ENCODE measurements around the gene RPTOR. TPM values are rescaled to one million over a fixed set of nuclear protein-coding genes. Genes with fewer than 3 reads are reported as not detected.
"Not testable (repeated sequence)": the region's sequence is repeated elsewhere in the genome, so short reads cannot be mapped to it uniquely, and the experiment has no call there.

Gene RPTOR
- total RNA-seq, 2 experiments from 2014 or later = 88.9 to 91.8 TPM

GRCh38 chr17:80805032-80805751, 260.6 kb downstream of the RPTOR start:
- Mint-ChIP-seq H3K9me3 (peaks cover 22% of the 10 kb centered on the region), H3K4me1 (peaks cover 25% of the 10 kb centered on the region), H3K27me3 (no peaks in the 10 kb centered on the region), H3K36me3 (ENCODE audit: low read depth) (peaks cover 50% of the 10 kb centered on the region), H3K4me3 (no peak overlapping the region), H3K27ac (no peak overlapping the region)
- CTCF ChIA-PET = no interaction called here
- POLR2A ChIA-PET = interaction anchor here (1.1 kb wide), 1 partner anchor 42 kb away, joined by 3 read pairs; no protein-coding TSS in a partner anchor
- DNase-seq = no peak

GRCh38 chr17:80807014-80807413, 262.4 kb downstream of the RPTOR start:
- H3K27ac Mint-ChIP-seq = no peak overlapping the region
- H3K9me3 Mint-ChIP-seq = peaks cover 24% of the 10 kb centered on the region
- H3K4me1 Mint-ChIP-seq = peaks cover 43% of the 10 kb centered on the region
- H3K36me3 Mint-ChIP-seq (ENCODE audit: low read depth) = peaks cover 65% of the 10 kb centered on the region
- H3K4me3 Mint-ChIP-seq = no peak overlapping the region
- no peaks in the 10 kb centered on the region for H3K27me3 Mint-ChIP-seq
- DNase-seq = no peak
- POLR2A ChIA-PET = no interaction called here
- CTCF ChIA-PET = no interaction called here

- DNase-seq = no peak
- POLR2A ChIA-PET = interaction anchor here (0.6 kb wide), 1 partner anchor 353 kb away, joined by 4 read pairs; no protein-coding TSS in a partner anchor
- CTCF ChIA-PET = no interaction called here
- Mint-ChIP-seq H3K27me3 (no peaks in the 10 kb centered on the region), H3K4me3 (no peak overlapping the region), H3K27ac (no peak overlapping the region), H3K36me3 (ENCODE audit: low read depth) (peaks cover 73% of the 10 kb centered on the region), H3K9me3 (peaks cover 24% of the 10 kb centered on the region), H3K4me1 (peaks cover 52% of the 10 kb centered on the region)
These were observed 263.2 kb downstream of the RPTOR start for GRCh38 chr17:80807882-80808281.

DNA sequence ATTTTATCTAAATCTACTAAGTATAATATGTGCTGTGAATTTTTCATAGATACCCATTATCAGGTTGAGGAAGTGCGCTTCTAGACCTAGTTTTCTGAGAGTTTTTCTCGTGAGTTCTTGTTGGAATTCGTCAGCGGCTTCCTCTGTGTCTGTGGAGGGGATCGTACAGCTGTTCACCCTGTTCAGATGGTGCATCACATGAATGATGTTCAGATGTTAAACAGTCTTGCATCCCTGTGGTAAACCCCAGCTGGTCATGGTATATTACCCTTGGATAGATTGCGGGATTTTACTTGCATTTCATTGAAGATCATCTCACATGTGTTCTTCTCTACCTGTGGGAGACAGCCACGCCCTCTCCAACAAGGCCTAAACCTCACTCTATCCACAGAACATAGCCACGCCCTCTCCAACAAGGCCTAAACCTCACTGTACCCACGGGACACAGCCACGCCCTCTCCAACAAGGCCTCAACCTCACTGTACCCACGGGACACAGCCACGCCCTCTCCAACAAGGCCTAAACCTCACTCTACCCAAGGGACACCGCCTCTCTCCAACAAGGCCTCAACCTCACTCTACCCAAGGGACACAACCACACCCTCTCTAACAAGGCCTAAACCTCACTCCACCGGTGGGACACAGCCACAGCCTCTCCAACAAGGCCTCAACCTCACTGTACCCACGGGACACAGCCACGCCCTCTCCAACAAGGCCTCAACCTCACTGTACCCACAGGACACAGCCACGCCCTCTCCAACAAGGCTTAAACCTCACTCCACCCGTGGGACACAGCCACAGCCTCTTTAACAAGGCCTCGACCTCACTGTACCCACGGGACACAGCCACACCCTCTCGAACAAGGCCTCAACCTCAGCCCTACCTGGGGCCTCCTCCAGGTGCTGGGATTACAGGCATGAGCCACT, 266.8 kb downstream of the RPTOR start:
- Mint-ChIP-seq H3K27me3 (no peaks in the 10 kb centered on the region), H3K27ac (peak overlapping the region; percentile 99), H3K9me3 (peaks cover 17% of the 10 kb centered on the region), H3K4me1 (peaks cover 60% of the 10 kb centered on the region), H3K36me3 (ENCODE audit: low read depth) (peaks cover 78% of the 10 kb centered on the region), H3K4me3 (peak overlapping the region; percentile 24)
- ChIA-PET CTCF (interaction anchor here (0.7 to 2.5 kb wide), 8 partner anchors 19 to 87 kb away, joined by 3 to 11 read pairs (median 3); no protein-coding TSS in a partner anchor), POLR2A (interaction anchor here (0.6 to 4.2 kb wide), 21 partner anchors 8 to 710 kb away, joined by 3 to 36 read pairs (median 5); partner anchors contain the start of gene GAA)
- DNase-seq = peak; percentile 64

DNA sequence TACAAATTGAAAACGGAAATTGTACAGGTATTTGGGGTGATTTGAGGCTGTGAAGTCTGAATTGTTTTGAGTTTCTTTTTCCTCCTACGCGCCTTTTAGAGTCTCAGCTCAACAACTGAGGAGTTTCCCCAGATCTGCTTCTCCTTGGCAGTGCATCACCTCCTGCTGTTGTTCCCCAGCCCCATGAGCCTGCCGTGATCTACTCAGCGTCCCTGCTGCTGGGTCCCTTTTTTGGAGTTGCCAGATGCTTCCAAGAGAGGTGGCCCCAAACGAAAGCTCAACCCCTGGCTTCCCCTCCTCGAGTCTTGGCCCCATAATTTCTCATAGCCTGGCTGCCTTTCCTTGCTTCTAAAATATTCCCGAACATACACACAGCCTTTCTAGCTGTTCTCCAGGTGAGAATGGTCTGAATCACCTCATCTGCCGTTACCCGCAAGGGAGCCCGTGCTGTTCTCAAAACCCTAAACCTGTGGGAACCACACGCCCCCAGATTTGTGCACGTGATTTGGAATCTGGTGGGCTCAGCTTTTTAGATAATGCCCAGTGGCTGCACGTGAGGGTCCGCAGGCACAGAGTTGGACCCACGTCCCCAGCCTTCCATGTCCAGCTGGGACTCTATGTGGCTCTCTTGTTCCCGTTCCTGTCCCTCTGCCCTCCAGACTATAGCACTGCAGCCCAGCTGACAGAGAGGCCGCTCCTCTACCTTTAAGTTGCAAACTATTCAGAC, 267.9 kb downstream of the RPTOR start:
- CTCF ChIA-PET = interaction anchor here (0.7 to 2.5 kb wide), 6 partner anchors 21 to 86 kb away, joined by 3 to 11 read pairs (median 3); no protein-coding TSS in a partner anchor
- DNase-seq = no peak
- Mint-ChIP-seq H3K9me3 (peaks cover 12% of the 10 kb centered on the region), H3K36me3 (ENCODE audit: low read depth) (peaks cover 79% of the 10 kb centered on the region), H3K27ac (peak overlapping the region; percentile 99), H3K27me3 (no peaks in the 10 kb centered on the region), H3K4me1 (peaks cover 71% of the 10 kb centered on the region), H3K4me3 (peak overlapping the region; percentile 26)
- POLR2A ChIA-PET = interaction anchor here (0.7 to 4.2 kb wide), 16 partner anchors 9 to 711 kb away, joined by 3 to 36 read pairs (median 5); partner anchors contain the start of gene GAA

DNA sequence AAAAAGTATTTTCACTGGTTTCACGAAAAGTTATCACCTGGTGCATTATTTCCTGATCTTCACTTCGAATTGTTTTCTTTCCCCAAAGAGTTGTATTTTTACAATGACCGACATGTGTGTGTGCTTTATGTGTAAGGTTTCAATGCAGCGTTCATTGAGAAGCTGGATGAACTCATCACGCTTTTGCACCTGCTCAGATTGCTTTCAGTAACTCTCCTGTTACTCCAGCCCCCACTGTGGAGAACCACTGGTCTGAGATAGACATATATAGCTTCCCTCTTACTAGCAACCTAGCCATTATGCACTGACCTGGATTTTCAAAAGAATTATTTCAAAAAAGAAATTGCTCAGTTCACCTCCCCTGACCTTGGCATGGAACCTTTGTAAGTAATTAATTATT, 268.7 kb downstream of the RPTOR start:
- ChIA-PET CTCF (interaction anchor here (1.1 to 1.5 kb wide), 2 partner anchors 30 to 86 kb away, joined by 3 read pairs; no protein-coding TSS in a partner anchor), POLR2A (interaction anchor here (0.6 to 4.2 kb wide), 8 partner anchors 20 to 76 kb away, joined by 3 to 36 read pairs (median 6); no protein-coding TSS in a partner anchor)
- Mint-ChIP-seq H3K4me1 (peaks cover 79% of the 10 kb centered on the region), H3K4me3 (no peak overlapping the region), H3K9me3 (peaks cover 9% of the 10 kb centered on the region), H3K36me3 (ENCODE audit: low read depth) (peaks cover 79% of the 10 kb centered on the region), H3K27ac (peak overlapping the region; percentile 99), H3K27me3 (no peaks in the 10 kb centered on the region)
- no peak for DNase-seq

- POLR2A ChIA-PET = interaction anchor here (2.1 to 2.5 kb wide), 2 partner anchors 33 to 47 kb away, joined by 5 to 7 read pairs; no protein-coding TSS in a partner anchor
- Mint-ChIP-seq H3K36me3 (ENCODE audit: low read depth) (peaks cover 84% of the 10 kb centered on the region), H3K4me3 (no peak overlapping the region), H3K27me3 (no peaks in the 10 kb centered on the region), H3K9me3 (peaks cover 6% of the 10 kb centered on the region), H3K27ac (no peak overlapping the region), H3K4me1 (peaks cover 85% of the 10 kb centered on the region)
- CTCF ChIA-PET = no interaction called here
- DNase-seq = no peak
These were observed 269.9 kb downstream of the RPTOR start for GRCh38 chr17:80814491-80814890.

- Mint-ChIP-seq H3K4me1 (peaks cover 90% of the 10 kb centered on the region), H3K4me3 (no peak overlapping the region), H3K9me3 (peaks cover 6% of the 10 kb centered on the region), H3K36me3 (ENCODE audit: low read depth) (peaks cover 88% of the 10 kb centered on the region), H3K27me3 (no peaks in the 10 kb centered on the region), H3K27ac (no peak overlapping the region)
- POLR2A ChIA-PET = interaction anchor here (2.1 to 2.5 kb wide), 2 partner anchors 32 to 48 kb away, joined by 5 to 7 read pairs; no protein-coding TSS in a partner anchor
- CTCF ChIA-PET = no interaction called here
- DNase-seq = no peak
These were observed 270.6 kb downstream of the RPTOR start for GRCh38 chr17:80815151-80815681.

GRCh38 chr17:80815718-80816117, 271.1 kb downstream of the RPTOR start:
- POLR2A ChIA-PET = interaction anchor here (2.1 to 2.5 kb wide), 2 partner anchors 32 to 48 kb away, joined by 5 to 7 read pairs; no protein-coding TSS in a partner anchor
- CTCF ChIA-PET = not testable (repeated sequence)

DNA sequence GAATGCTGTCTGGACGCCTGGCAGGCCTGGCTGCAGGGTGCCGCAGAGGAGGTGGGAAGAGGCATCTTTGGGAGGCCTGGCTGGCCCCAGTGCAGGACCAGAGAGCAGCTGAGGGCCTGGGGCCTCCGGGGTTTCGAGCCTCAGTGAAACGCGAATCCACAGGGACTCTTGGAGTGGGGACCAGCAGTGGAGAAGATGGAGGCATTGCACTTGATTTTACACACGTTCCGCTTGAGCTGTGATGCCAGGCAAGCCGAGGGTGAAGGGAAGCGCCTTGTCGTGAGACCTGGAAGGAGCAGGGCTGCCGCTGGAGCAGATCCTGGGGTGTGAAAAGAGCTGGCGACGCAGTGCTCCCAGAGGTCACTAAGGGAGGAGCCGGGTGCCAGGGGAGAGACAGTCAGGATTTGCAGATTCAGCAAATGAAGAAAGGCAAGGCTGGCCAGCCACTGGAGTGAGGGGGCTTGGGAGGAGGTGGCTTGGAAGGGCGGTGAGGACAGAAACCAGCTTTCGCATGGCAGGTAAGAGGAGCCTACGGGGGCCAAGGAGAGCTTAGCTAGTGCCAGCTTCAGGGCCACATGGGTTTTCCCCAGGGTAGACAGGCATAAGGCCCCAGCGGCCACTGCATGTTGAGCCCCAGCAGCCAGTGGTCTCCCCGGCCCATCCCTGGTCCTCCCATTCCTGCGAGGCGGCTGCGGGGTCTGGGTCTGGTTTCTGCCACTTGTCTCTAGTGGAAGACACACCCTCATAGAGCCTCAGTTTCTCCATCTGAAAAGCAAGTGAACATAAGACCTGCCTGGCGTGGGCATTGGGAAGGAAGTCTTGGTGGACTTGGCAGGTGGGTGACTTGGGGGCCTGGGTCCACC, 271.8 kb downstream of the RPTOR start:
- H3K27ac Mint-ChIP-seq = no peak overlapping the region
- H3K4me1 Mint-ChIP-seq = peaks cover 88% of the 10 kb centered on the region
- no peak overlapping the region for H3K4me3 Mint-ChIP-seq
- H3K27me3 Mint-ChIP-seq = no peaks in the 10 kb centered on the region
- H3K9me3 Mint-ChIP-seq = peaks cover 6% of the 10 kb centered on the region
- peaks cover 86% of the 10 kb centered on the region for H3K36me3 Mint-ChIP-seq (ENCODE audit: low read depth)
- ChIA-PET CTCF (no interaction called here), POLR2A (interaction anchor here (0.7 to 2.1 kb wide), 2 partner anchors 31 to 36 kb away, joined by 3 to 7 read pairs; no protein-coding TSS in a partner anchor)
- no peak for DNase-seq

More at GRCh38 chr17:80815718-80816117, 271.1 kb downstream of the RPTOR start:
- DNase-seq, H3K27ac Mint-ChIP-seq, H3K4me3 Mint-ChIP-seq, H3K9me3 Mint-ChIP-seq, H3K27me3 Mint-ChIP-seq: not testable (repeated sequence)
- Mint-ChIP-seq H3K36me3 (ENCODE audit: low read depth) (peaks cover 85% of the 10 kb centered on the region), H3K4me1 (peaks cover 90% of the 10 kb centered on the region)

GRCh38 chr17:80817321-80817845, 272.7 kb downstream of the RPTOR start:
- Mint-ChIP-seq H3K36me3 (ENCODE audit: low read depth) (peaks cover 86% of the 10 kb centered on the region), H3K27me3 (no peaks in the 10 kb centered on the region), H3K4me3 (no peak overlapping the region), H3K4me1 (peaks cover 86% of the 10 kb centered on the region), H3K9me3 (peaks cover 5% of the 10 kb centered on the region), H3K27ac (peak overlapping the region; percentile 52)
- no peak for DNase-seq
- ChIA-PET CTCF (interaction anchor here (1.2 kb wide), 1 partner anchor 82 kb away, joined by 3 read pairs; no protein-coding TSS in a partner anchor), POLR2A (interaction anchor here (1.0 to 3.9 kb wide), 3 partner anchors 16 to 121 kb away, joined by 3 to 26 read pairs (median 5); no protein-coding TSS in a partner anchor)

All from activated CD4-positive, alpha-beta memory T cell treated with anti-CD3 and anti-CD28 coated beads, Interleukin-2, amount 10 ng/mL, durations not matched to agents 7 days and 5 days (primary cell).